Hippocampal formation (tissue), 2 donors: ENCODE results near the gene TOP1.
"Not testable (repeated sequence)": the region's sequence is repeated elsewhere in the genome, so short reads cannot be mapped to it uniquely, and the experiment has no call there.

Source experiments
- DNase-seq, 2 donors: peaks; one replicate each; lab custom pipeline; 2025; lab: John Stamatoyannopoulos, UW

TOP1 gene

DNA sequence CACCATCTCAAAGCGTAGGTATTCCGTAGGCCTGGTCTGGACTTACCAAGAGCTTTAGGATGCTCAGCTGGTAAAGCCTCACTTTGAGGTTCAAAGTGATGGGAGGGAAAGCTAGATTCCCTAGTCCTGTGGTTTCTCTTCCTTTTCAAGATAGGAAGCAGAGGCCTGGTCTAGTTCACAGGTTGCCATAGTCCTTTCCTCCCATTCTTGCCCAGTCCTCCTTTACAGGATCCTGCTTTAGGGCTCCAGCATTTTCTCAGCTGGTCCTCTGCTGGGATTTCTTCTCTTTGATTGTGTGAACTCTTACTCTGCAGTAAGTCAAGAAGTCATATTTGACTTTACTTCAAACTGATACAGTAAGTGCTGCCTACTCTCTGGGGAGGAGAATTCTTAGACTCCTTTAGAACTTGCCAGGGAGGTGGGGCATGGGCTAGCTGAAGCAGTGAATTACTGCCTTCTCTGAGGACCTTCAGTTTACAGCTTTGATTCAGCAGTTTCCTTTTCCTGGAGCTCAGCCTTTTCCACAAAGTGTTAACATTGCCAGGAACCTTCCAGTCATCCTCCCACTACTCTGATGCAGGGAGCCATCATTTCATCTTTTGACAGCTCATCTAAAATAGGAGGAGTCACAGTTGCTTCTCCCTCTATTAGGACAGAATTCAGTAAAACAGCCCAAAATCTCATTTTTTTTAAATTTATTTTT is 65.9 kb downstream of the TOP1 start:
- DNase-seq = no peak

DNA sequence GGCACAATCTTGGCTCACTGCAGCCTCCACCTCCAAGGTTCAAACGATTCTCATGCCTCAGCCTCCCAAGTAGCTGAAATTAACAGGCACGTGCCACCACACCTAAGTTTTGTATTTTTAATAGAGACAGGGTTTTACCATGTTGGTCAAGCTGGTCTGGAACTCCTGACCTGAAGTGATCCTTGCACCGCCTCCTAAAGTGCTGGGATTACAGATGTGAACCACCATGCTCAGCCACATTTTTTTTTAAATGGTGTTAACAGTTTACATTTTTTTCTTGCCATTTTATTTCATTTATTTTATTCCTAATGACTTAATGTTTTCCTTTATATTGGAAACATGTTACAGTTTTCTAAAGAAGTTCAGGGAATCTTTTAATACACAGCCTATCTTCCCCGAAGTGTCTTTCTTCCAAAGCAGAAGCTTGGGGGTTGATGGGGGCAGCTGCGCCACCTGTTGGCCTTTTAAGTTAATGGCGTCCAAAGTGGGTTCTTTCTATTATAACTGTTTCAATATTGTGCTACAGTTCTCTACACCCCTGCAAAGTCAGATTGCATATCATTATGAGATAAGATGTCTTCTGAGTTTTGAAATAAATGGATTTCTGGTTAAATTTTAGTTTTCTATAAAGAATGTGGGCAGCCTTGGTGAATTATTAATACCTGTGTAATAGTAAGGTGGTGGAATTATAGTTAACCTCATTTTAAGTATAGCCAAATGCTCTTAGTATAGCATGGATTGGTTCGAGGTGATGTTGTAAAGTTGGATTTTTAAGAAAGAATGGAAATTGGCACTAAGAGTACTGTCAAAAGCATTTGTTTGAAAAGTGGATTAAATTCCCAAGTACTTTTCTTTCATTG is 66.7 kb downstream of the TOP1 start:
- DNase-seq = peak; percentile 11 to 64

DNA sequence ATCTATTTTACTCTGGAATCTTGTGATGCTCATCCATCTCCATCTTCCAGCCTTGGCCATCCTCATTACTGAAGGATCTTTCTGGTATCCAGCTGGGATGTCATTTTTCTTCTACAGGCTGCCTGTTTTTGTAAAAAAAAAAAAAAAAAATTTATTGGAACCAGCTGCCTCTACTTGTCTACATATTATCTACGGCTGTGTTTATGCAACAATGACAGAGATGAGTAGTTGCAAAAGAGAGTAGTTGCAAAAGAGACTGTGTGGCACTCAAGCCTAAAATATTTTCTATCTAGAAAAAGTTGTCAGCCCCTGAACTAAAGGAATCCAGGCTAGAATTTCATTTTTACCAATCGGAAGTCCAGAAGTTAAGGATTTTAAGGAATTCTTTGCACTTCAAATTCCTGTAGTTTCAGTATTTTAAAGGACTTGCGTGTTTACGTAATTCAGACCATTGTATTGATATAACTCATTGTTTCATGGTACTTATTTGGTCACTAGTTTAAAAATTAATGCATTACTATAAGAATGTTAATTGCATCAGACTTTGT is 70.2 kb downstream of the TOP1 start:
- DNase-seq = no peak

DNA sequence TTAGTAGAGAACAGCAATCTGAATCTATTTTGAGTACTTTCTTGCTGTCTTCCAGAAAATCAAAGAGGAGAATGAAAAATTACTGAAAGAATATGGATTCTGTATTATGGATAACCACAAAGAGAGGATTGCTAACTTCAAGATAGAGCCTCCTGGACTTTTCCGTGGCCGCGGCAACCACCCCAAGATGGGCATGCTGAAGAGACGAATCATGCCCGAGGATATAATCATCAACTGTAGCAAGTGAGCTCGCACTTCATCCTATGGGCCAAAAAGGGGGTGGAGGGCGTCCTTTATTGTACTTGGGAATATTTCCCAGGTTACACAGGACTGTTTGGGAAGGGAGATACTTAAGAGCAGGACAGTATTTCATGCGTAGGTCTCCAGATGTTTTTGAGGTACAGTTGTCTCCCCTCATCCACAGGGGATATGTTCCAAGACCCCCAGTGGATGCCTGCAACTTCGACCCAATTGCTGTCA is 71.4 kb downstream of the TOP1 start:
- DNase-seq = no peak

DNA sequence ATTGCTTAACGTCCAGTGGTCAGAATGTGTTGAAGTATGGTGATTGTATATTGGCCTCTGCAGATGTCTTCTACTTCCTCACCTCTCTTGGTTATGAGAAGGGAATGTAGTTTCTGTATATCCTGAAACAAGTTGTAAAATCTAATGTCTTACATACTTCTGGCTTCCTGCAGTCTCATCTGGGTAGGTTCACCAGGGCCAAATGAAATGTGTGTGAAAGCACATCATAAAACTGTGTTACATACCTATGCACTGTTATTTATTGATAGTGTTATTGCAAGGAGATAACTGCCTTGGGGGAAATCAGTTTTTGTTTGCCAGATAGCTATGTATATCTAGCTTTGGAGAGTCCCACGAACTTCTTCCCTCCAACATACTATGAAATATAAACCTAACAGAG is 73.0 kb downstream of the TOP1 start:
- no peak for DNase-seq

DNA sequence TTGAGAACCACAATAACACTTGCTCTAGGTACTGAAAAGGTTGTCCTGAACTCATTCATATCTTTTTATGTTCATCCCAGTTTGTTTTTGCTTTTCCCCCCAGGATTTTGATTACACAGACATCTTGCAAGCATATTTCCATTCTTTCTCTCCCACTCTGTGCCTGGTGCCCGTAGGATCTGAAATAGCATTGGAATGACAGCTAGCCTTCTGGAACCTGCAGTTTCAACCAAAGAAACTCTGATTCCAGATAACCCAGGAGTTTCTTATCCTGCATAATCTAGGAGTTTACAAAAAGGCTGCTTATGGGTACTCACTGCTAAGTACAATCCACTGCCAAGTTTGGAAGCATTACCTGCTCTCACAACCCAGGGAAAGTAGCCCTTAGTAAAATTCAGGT is 79.9 kb downstream of the TOP1 start:
- no peak for DNase-seq

DNA sequence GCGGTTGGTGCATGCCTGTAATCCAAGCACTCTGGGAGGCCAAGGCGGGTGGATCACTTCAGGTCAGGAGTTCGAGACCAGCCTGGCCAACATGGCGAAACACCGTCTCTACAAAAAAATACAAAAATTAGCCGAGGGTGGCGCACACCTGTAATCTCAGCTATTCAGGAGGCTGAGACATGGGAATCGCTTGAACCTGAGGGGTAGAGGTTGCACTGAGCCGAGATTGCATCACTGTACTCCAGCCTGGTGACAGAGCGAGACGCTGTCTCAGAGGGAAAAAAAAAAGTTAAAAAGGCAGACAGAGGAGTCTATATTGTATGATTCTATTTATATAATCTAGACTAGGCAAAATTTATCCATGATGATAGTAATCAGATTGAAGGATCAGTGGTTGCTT is 81.4 kb downstream of the TOP1 start:
- no peak for DNase-seq

DNA sequence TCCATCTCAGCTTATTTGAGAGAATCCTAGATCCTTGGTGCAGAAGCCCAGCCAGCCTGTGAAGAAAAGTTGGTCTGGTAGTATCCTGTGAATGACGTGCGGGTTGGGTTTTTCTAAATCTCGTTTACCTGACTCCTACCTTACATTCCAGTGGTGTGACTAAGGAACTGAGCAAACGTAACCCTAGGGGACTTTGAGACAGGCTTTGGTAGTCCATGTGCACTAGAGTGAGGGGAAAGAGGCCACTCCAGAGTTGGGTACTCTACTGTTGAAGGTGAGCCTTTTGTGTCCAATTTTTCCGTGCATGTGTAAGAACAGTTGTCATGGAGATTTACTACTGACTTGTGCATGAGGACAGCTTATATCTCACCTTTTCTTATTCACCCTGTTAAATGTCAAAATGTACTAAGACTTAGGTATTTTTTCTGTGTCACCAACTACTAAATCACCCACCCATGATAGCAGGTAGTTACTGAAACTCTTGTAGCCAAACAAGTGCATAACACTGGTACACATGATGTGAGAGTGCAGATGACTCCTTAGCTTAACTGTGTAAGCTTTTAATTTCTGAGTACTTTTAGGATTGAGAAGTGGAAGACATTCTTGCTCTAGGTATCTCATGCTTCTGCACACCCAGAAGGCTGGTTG is 82.4 kb downstream of the TOP1 start:
- no peak for DNase-seq

DNA sequence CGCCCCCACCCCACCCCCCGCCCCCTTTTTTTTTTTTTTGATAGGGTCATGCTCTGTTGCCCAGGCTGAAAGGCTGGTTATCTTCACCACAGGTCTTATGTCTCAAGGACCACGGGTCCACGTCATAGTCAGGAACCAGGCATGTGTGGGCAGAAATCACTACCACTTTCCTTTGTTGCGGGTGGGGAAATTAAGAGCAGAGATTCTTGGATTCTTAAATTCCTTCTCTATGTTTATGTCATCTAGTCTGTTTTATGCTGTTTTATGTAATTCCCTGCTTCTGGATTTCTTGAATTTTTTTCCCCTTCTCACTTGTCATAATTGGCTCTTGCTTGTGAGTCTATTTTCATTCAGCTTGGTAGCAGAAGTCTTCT is 82.9 kb downstream of the TOP1 start:
- DNase-seq = no peak

DNA sequence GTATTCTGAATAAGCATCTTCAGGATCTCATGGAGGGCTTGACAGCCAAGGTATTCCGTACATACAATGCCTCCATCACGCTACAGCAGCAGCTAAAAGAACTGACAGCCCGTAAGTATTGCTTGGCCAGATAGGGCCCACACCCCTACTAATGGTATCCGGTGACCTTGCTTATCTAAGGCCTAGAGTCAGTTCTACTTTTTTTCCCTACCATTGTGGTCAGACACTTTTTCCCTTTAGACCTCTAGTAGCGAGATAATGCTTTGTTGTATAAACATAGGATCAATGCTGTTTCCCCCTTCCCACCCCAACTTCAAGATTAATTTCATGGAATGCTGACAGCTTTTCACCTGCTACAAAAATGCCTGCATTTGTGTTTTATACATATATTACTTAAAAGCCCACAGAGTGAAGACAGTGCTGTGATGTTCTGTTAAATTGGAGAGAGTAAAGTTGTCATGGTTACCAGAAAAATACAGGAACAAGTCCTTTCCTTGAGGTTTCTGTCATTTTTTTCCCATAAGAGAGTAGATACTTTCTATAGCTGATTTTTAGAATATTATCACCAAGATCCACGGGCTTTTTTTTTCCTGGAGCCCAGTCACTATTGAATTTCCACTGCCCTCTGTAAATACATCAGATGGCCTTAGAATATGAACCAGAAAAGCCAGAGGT is 87.8 kb downstream of the TOP1 start:
- no peak for DNase-seq

DNA sequence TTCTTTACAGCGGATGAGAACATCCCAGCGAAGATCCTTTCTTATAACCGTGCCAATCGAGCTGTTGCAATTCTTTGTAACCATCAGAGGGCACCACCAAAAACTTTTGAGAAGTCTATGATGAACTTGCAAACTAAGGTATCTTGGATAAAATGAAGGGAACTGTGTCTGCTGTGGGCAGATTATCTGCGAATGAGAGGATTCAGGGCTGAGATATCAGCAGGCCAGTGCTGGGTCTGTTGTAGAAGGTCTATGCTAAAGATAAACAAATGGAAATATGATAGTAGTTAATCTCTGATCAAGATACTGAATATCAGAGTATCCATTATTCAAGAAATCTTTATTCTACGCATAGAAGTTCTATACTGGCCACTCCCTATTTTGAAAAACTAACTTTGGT is 89.5 kb downstream of the TOP1 start:
- DNase-seq = not testable (repeated sequence)

DNA sequence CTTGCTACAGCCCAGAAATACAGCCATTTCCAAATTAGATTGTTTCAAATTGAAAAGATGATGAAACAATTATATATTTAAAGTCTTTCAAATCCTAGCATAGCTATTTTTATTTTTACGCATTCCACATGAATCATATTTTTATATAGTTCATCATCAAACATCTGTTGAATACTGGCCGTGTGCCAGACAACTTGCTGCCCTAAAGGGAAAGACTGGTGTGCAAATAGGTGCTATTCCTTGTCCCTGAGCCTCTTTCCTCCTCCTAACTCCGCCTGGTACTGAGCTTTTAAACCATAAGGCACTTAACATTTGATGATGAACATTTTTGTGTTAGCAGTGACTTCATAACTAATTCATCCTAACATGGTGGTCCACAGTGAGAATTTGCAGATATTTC is 90.0 kb downstream of the TOP1 start:
- DNase-seq = no peak

DNA sequence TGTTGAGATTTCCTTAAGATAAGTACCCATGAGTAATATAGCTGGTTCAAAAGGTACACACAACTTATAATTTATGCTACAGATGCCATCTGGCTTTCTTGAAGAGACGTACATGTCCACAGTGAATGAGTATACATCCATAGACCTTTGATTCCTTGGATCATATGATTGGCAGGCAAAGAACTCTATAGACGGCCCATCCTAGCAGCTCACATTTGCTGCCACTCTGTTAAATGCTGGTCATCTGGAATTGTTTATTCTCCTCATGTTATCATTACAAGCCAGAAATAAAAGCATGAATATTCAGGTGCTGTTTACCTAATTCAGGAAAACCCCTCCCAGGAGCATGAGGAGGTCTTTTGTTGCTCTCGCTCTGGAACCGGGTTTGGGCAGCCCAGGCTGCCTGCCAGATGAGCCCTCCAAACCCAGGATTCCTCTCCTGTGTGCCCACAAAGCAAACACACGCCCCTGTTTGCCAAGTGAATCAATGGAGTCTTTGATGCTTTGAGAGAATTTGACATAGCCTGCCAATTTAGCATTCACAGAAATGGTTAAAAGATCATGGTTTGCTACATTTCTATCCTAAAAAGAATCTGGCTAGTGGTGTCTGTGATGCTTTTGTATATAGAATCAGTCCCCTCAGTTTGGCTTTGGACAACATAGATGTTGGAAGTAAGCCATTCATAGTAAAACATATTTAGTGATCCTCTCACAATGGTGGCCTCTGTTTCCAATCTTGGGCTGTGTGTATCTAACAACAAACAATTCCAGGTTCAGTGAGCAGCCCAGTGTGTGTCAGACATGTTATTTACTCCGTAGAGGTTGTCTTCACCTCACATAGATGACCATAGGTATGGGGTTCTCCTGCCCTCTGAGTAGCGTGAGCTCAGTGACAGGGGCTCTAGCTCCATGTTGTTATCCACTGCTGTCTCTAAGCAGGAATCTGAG is 91.3 kb downstream of the TOP1 start:
- peak; percentile 44 to 67 for DNase-seq

DNA sequence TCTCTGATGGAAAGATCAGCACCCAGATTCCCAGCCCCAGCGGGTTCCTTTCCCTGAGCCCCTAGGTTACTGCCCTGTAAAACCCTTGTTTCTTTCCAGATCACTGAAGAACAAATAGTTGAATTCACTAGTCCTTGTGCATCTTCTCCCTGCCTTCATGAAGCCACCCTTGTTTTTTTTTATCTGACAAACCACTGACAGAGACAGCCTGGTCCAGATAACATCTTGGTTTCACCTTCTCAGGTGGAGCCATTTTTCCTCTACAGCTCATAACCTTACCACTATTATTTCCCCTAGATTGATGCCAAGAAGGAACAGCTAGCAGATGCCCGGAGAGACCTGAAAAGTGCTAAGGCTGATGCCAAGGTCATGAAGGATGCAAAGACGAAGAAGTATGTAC is 92.8 kb downstream of the TOP1 start:
- DNase-seq = no peak

DNA sequence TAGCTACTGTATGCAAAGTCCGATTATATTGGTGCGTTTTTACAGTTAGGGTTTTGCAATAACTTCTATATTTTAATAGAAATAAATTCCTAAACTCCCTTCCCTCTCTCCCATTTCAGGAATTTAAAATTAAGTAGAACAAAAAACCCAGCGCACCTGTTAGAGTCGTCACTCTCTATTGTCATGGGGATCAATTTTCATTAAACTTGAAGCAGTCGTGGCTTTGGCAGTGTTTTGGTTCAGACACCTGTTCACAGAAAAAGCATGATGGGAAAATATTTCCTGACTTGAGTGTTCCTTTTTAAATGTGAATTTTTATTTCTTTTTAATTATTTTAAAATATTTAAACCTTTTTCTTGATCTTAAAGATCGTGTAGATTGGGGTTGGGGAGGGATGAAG is 95.0 kb downstream of the TOP1 start:
- DNase-seq = no peak

DNA sequence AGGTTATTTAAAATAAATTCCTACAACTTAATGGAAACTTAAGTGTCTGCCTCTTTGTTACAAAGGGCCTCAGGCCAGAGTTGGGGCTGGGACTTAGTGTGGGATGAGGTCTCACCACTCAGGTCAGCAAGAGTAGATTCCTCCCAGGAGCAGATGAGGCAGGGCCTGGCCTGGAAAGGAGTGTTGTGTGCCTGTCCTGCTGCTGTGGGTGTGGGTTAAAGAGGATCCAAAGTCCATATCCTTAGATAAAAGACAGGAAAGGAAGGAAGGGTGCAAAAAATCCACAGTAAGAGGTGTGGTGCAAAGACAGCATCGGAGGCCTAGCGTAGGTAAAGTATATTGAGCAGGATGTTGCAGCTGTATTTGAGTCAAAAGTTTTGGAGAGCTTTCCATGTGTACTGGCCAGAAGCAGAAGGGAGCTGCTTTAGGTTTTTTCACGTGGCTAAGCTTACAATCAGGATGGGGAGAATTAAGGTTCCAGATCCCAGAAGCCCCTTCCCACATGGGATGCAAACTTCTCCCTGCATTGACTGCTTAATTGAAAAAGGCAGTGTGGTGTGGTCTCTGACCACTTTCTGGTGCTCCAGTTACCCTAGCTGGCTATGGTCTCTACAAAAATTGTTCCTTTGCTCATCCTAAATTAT is 96.0 kb downstream of the TOP1 start:
- no peak for DNase-seq

DNA sequence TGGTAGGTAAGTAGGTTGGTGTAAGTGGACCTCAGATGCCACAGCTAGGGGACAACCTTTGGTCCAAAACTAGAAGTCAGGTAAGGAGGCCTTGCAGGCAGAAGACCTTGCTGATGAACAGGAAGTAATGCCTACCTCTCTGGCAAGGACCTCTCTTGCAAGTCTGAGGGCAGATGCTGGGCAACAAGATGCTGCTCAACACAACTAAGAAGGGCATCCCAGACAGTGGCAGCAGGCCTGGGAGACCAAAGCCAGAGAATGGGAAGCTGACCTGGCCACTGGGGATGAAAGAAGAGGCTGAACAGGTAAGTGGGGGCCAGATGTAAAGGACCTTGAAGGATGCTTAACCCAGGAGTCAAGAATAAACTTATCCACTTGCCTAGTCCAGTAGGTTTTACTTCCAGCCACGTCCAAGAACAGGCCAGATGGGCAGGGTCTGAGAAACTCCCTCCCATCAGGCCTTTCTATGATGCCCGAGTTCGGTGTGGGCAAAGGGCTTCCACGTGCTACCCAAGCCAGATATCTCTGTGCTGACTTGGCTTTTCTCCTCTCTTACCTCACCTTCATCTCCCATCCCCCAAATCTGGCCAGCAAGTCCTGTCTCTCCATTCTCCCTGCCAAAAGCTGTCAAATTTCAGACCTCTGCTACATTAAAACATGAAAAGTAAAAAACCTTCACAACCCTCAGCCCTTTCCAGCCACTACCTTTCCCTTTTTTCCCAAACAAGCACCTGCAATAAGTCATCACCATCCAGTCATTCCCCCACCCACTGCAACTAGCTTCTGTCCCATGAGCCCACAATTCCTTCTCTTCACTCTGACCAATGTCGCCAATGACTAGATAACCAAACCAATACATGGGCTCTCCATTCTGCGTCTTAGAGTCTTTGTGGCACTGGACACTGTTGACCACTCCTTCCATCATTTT is 97.2 kb downstream of the TOP1 start:
- no peak for DNase-seq

DNA sequence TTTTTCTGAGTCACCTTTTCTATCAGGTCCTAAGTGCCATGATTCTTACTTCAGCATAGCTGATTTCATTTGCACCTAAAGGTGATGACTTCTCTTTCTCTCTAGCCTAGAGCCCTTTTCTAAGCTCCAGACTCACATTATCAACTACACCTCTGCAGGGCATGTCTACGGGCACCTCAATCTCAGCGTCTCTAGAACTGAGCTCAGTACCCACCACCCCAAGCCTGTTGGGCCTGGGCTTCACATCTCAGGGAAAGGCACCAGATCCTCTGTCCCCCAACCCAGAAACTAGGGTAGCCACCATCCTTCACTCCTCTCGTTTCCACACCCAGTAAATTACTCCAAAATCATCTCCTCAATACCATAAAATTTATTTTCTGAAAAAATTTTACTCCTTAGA is 98.1 kb downstream of the TOP1 start:
- no peak for DNase-seq

DNA sequence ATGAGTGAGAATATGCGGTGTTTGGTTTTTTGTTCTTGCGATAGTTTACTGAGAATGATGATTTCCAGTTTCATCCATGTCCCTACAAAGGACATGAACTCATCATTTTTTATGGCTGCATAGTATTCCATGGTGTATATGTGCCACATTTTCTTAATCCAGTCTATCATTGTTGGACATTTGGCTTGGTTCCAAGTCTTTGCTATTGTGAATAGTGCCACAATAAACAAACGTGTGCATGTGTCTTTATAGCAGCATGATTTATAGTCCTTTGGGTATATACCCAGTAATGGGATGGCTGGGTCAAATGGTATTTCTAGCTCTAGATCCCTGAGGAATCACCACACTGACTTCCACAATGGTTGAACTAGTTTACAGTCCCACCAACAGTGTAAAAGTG is 99.7 kb downstream of the TOP1 start:
- DNase-seq = not testable (repeated sequence)
